Activated B cell treated with CpG ODN at 0.5 μM for 24 hours (primary cell): ENCODE measurements around the gene CYP2A13. TPM values are rescaled to one million over a fixed set of nuclear protein-coding genes. Genes with fewer than 3 reads are reported as not detected.

Source experiments
- ATAC-seq: fragments of 200-7000 bp; cut with Tn5 transposase; one replicate; pipeline ENCODE4 v1.10.0; 2021; ENCODE audit warnings: low read depth, mild to moderate bottlenecking, moderate library complexity
- CTCF ChIA-PET: fragments of 350-600 bp; sonication (Branson Sonifier 250); formaldehyde crosslinking; loops from one replicate; lab custom pipeline; 2021; ENCODE audit warnings: antibody characterized with exemption; lab: Charles Lee
- POLR2A ChIA-PET: fragments of 350-600 bp; sonication (Branson Sonifier 250); formaldehyde crosslinking; loops from one replicate; lab custom pipeline; 2021; ENCODE audit warnings: antibody characterized with exemption; lab: Charles Lee
- DNase-seq: peaks from one replicate; pipeline ENCODE4 v3.0.0; 2022
- H3K27ac Mint-ChIP-seq: one replicate; pipeline ENCODE4 v1.8.0; 2020; ENCODE audit warnings: mixed read lengths
- H3K27me3 Mint-ChIP-seq: one replicate; pipeline ENCODE4 v1.8.0; 2021; ENCODE audit warnings: mixed read lengths
- H3K36me3 Mint-ChIP-seq: one replicate; pipeline ENCODE4 v1.8.0; 2021; ENCODE audit warnings: low read depth, mixed read lengths
- H3K4me1 Mint-ChIP-seq: one replicate; pipeline ENCODE4 v1.8.0; 2021; ENCODE audit warnings: mixed read lengths
- H3K4me3 Mint-ChIP-seq: one replicate; pipeline ENCODE4 v1.8.0; 2020; ENCODE audit warnings: mild to moderate bottlenecking, mixed read lengths
- H3K9me3 Mint-ChIP-seq: one replicate; pipeline ENCODE4 v1.8.0; 2020; ENCODE audit warnings: mixed read lengths
- CTCF ChIP-seq: fragments of 200-600 bp; IDR thresholded peaks from one replicate; pipeline ENCODE4 v1.8.0; 2022; ENCODE audit warnings: antibody characterized with exemption, mild to moderate bottlenecking
- intact Hi-C: fragments of 100-400 bp; cut with micrococcal nuclease; formaldehyde crosslinking; loops from one replicate; pipeline ENCODE4 v1.15.1; 2024
- total RNA-seq: library from RNA; stranded (reverse); gene quantifications from 2 replicates; pipeline ENCODE4 v1.2.3, GENCODE V29; 2022

CYP2A13 gene
- total RNA-seq, 1 donor from 2014 or later = not detected

- intact Hi-C loops = no loop called here
- H3K9me3 Mint-ChIP-seq = no peaks in the 10 kb centered on the region
- no peak for TF ChIP-seq CTCF
- DNase-seq (no peak), ATAC-seq (no peak)
- H3K36me3 Mint-ChIP-seq = no peaks in the 10 kb centered on the region
- ChIA-PET POLR2A (no interaction called here), CTCF (no interaction called here)
- H3K27me3 Mint-ChIP-seq = peaks cover 27% of the 10 kb centered on the region
- no peaks in the 10 kb centered on the region for H3K4me1 Mint-ChIP-seq
- no peak overlapping the region for H3K27ac Mint-ChIP-seq
- no peak overlapping the region for H3K4me3 Mint-ChIP-seq
These were observed 23.2 kb upstream of the CYP2A13 start for GRCh38 chr19:41064974-41065569.

- ATAC-seq (no peak), DNase-seq (no peak)
- CTCF ChIA-PET = no interaction called here
- peaks cover 5% of the 10 kb centered on the region for H3K9me3 Mint-ChIP-seq
- no peak for TF ChIP-seq CTCF
- POLR2A ChIA-PET = no interaction called here
- no peaks in the 10 kb centered on the region for H3K36me3 Mint-ChIP-seq
- H3K27ac Mint-ChIP-seq = no peak overlapping the region
- H3K27me3 Mint-ChIP-seq = peaks cover 45% of the 10 kb centered on the region
- H3K4me3 Mint-ChIP-seq = no peak overlapping the region
- no peaks in the 10 kb centered on the region for H3K4me1 Mint-ChIP-seq
- intact Hi-C loops = no loop called here
These were observed 12.0 kb upstream of the CYP2A13 start for GRCh38 chr19:41076286-41076685.

GRCh38 chr19:41083516-41083915 is 4.7 kb upstream of the CYP2A13 start:
- ATAC-seq (no peak), DNase-seq (no peak)
- Mint-ChIP-seq H3K4me3 (no peak overlapping the region), H3K4me1 (no peaks in the 10 kb centered on the region), H3K36me3 (no peaks in the 10 kb centered on the region), H3K27ac (no peak overlapping the region), H3K27me3 (peaks cover 55% of the 10 kb centered on the region), H3K9me3 (peaks cover 5% of the 10 kb centered on the region)
- intact Hi-C loops = no loop called here
- no peak for TF ChIP-seq CTCF
- CTCF ChIA-PET = no interaction called here
- POLR2A ChIA-PET = no interaction called here

- ChIA-PET CTCF (no interaction called here), POLR2A (no interaction called here)
- H3K4me3 Mint-ChIP-seq = no peak overlapping the region
- no peak for TF ChIP-seq CTCF
- intact Hi-C loops = no loop called here
- ATAC-seq = no peak
- H3K36me3 Mint-ChIP-seq = no peaks in the 10 kb centered on the region
- no peak overlapping the region for H3K27ac Mint-ChIP-seq
- no peaks in the 10 kb centered on the region for H3K4me1 Mint-ChIP-seq
- H3K9me3 Mint-ChIP-seq = no peaks in the 10 kb centered on the region
- peaks cover 61% of the 10 kb centered on the region for H3K27me3 Mint-ChIP-seq
- no peak for DNase-seq
These were observed 2.4 kb upstream of the CYP2A13 start for GRCh38 chr19:41085748-41086415.

GRCh38 chr19:41089959-41090358 is 1.7 kb downstream of the CYP2A13 start:
- H3K4me1 Mint-ChIP-seq = no peaks in the 10 kb centered on the region
- DNase-seq = no peak
- H3K27me3 Mint-ChIP-seq = peaks cover 67% of the 10 kb centered on the region

More at GRCh38 chr19:41089959-41090358, 1.7 kb downstream of the CYP2A13 start:
- no peak for TF ChIP-seq CTCF
- ATAC-seq = no peak
- ChIA-PET CTCF (no interaction called here), POLR2A (no interaction called here)
- Mint-ChIP-seq H3K27ac (no peak overlapping the region), H3K36me3 (no peaks in the 10 kb centered on the region), H3K4me3 (no peak overlapping the region), H3K9me3 (no peaks in the 10 kb centered on the region)
- intact Hi-C loops = no loop called here
